HG03175 (cell line): ENCODE data around the gene PROM2.

ENCODE experiments used
- ATAC-seq: cut with Tn5 transposase; IDR thresholded peaks from one replicate; pipeline ENCODE4 v1.9.1; 2021; ENCODE audit warnings: mild to moderate bottlenecking, moderate library complexity; ENCODE audit not compliant: unreplicated experiment

PROM2 gene

GRCh38 chr2:95284886-95285541 lies 10.8 kb downstream of the PROM2 start:
- no peak for ATAC-seq

GRCh38 chr2:95285542-95285932 lies 11.3 kb downstream of the PROM2 start:
- ATAC-seq, result no peak

- ATAC-seq, result no peak
Measured at GRCh38 chr2:95287336-95287735, 13.1 kb downstream of the PROM2 start.

GRCh38 chr2:95287806-95288205 lies 13.6 kb downstream of the PROM2 start:
- no peak for ATAC-seq

GRCh38 chr2:95289253-95289652 lies 15.0 kb downstream of the PROM2 start:
- no peak for ATAC-seq

- no peak for ATAC-seq
Measured at GRCh38 chr2:95291222-95291621, 17.0 kb downstream of the PROM2 start.

GRCh38 chr2:95292623-95293260 lies 18.5 kb downstream of the PROM2 start:
- ATAC-seq, result no peak

- ATAC-seq, result no peak
Measured at GRCh38 chr2:95294579-95295250, 20.5 kb downstream of the PROM2 start.

- ATAC-seq, result no peak
Measured at GRCh38 chr2:95295376-95295775, 21.1 kb downstream of the PROM2 start.

GRCh38 chr2:95296011-95296410 lies 21.8 kb downstream of the PROM2 start:
- ATAC-seq, result no peak

- no peak for ATAC-seq
Measured at GRCh38 chr2:95296880-95297487, 22.7 kb downstream of the PROM2 start, which contains the start of gene KCNIP3. Gene KCNIP3, plus strand, starts transcription at chr2:95297347. Its CDS starts 92 bp downstream, at chr2:95297439.

- no peak for ATAC-seq
Measured at GRCh38 chr2:95297639-95298395, 23.6 kb downstream of the PROM2 start.

GRCh38 chr2:95298486-95299111 lies 24.4 kb downstream of the PROM2 start:
- ATAC-seq, result no peak

- no peak for ATAC-seq
Measured at GRCh38 chr2:95299961-95300360, 25.7 kb downstream of the PROM2 start.

- ATAC-seq, result no peak
Measured at GRCh38 chr2:95300450-95300849, 26.2 kb downstream of the PROM2 start.

GRCh38 chr2:95301186-95301585 lies 26.9 kb downstream of the PROM2 start:
- no peak for ATAC-seq

GRCh38 chr2:95301876-95302641 lies 27.8 kb downstream of the PROM2 start:
- ATAC-seq, result no peak

- ATAC-seq, result no peak
Measured at GRCh38 chr2:95303191-95303919, 29.1 kb downstream of the PROM2 start.
